Renal cortex interstitium (tissue), 11 donors: ENCODE data around the gene FOXC2. TPM values are rescaled to one million over a fixed set of nuclear protein-coding genes. Genes with fewer than 3 reads are reported as not detected.

Source experiments
- DNase-seq, 11 donors: peaks; one replicate each; pipeline ENCODE4 v3.0.0-alpha.2; 2013; ENCODE audit warnings: low read depth in 9 of 11, low spot score in 4 of 11; ENCODE audit errors: extremely low read depth in 1 of 11
- polyA plus RNA-seq, 3 donors: library from polyadenylated mRNA; unstranded; fragments of 120-200 nt; gene quantifications; one replicate each; pipeline ENCODE4 v1.2.1, GENCODE V29; 2013; ENCODE audit not compliant: insufficient read length in 3 of 3

FOXC2 gene
- polyA plus RNA-seq, 3 donors: 43.2 to 56.6 (median 46.3) TPM

GRCh38 chr16:86616906-86617305 lies 50.3 kb downstream of the FOXC2 start:
- DNase-seq: no peak

GRCh38 chr16:86618431-86619238 lies 52.0 kb downstream of the FOXC2 start:
- DNase-seq: no peak

Other genes starting within 250 kb of the FOXC2 start
- under 1 TPM in 2 of 3 donors, not detected in 1; 0.03 to 0.06 TPM for gene FOXF1, start 56.3 kb upstream of the FOXC2 start, polyA plus RNA-seq
- 10 to 100 TPM; 26.2 to 31.9 (median 27.3) TPM for gene MTHFSD, start 11.6 kb upstream of the FOXC2 start, polyA plus RNA-seq
- 10 to 100 TPM; 11.3 to 17.8 (median 16.1) TPM for gene FOXL1, start 11.7 kb downstream of the FOXC2 start, polyA plus RNA-seq